ENCODE measurements around the gene OR2T4.

OR2T4 gene, protein sequence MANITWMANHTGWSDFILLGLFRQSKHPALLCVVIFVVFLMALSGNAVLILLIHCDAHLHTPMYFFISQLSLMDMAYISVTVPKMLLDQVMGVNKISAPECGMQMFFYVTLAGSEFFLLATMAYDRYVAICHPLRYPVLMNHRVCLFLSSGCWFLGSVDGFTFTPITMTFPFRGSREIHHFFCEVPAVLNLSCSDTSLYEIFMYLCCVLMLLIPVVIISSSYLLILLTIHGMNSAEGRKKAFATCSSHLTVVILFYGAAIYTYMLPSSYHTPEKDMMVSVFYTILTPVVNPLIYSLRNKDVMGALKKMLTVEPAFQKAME

DNA sequence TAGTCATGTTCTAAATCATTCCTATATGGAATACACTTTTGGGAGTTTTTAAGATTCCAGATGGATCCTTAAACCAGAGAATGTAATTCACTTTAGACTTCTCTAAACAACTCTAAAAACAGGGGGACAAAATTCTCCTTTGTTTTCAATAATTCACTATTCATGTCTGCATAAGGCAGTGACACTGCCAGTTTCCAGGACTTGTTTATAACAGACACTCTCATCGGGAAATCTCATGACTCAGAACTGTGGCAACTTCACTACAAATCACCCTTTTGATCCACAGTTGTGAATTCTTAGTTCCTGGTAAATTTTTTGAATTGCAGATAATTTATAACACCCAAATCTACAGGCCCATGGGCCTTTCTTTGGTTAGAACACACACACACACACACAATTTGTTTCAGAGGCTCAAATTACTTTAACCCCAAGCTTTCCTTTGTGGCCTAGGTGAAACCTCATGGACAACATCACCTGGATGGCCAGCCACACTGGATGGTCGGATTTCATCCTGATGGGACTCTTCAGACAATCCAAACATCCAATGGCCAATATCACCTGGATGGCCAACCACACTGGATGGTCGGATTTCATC is at the start of gene OR2T4:
OR2T4 (plus strand) TSS at position 545 of the 595 bp plus-strand sequence; CDS start at position 545, 0 bp downstream.
- DNase-seq: no peak

DNA sequence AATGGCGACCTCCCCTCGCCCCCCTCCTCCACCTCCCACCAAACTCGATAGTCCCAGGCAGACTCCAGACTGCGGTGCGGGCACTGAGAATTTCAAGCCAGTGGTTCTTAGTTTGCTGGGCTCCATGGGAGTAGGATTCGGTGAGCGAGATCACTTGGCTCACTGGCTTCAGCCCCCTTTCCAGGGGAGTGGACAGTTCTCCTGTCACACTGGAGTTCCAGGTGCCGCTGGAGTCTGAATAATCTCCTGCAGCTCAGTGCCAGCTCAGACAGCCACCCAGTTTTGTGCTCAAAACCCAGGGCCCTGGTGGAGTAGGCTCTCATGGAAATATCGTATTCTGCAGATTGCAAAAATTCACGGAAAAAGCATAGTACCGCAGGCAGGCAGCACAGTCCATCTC is 44.7 kb upstream of the OR2T4 start:
- DNase-seq: no peak

DNA sequence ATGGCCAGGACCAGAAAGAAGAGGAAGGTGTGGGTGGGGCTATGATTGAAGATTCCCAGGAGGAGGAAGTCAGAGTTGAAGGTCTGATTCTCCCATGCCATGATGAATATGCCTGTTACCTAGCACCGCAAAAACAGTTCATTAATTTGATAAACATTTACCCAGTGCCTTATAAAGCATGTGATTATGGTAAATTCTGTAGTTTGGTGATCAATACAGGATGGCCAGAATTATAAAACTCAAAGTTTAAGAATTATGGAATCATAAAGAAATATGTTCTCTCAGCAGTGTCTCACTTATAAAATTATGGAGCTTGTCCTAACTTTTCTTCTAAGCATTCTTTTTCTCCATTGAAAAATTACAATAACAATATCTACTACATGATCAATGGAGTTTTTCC is 37.0 kb upstream of the OR2T4 start, which contains the start of gene OR2M7:
OR2M7 (minus strand) TSS at position 101 of the 400 bp plus-strand sequence; CDS start at position 101, 0 bp downstream.
- DNase-seq: no peak

DNA sequence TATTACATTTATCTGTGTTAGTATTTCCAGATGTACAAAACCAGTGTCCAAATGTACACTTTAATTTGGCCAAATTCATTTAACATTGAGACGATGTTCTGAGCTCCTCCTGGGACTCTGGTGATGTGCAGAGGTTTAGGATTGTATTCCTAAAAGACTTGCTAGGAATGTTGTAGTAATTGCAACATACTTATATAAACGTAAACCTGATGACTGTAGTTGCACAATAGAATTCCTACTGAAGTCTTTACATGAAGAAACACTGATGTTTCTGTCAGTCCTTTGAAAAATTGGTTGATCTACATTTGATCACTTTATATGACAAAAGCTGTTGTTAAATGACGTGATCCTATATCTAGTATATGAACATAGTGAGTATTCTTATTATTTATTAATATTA is 18.0 kb upstream of the OR2T4 start:
- DNase-seq: no peak

DNA sequence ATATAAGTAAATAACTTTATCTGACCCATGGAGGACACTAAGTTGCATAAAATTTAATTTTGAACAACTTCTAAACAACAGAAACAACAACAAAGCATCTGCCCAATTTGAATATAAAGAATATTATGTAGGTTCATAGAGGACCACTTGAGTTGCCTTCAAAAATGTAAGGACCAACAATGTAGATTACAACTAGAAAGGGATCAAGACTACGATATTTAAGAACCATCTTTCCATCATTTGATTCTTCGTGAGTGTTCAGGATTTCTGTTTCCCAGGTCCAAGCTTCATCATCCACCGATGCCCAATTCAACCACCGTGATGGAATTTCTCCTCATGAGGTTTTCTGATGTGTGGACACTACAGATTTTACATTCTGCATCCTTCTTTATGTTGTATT is 13.0 kb upstream of the OR2T4 start, which contains the start of gene OR14C36:
OR14C36 (plus strand) TSS at position 301 of the 400 bp plus-strand sequence; CDS start at position 301, 0 bp downstream.
- no peak for DNase-seq

DNA sequence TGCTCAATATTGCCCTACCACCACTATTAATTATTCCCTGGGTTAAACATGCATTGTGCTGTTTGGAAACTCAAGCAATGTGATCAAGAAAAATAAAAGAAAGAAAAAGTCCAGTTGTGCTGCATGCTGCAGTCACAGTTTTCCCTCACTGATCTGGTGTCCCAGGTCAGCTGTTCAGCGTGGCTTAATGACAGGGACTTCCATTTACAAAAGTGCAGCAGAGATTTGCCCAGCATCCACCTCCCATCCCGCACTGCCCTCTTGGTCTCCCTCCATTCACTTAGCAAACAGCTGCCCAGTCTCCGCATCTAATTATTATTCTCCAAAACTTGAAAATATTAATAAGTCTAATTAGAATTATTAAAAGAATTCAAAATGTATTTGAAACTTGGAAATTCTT is 2.0 kb upstream of the OR2T4 start:
- DNase-seq: no peak

DNA sequence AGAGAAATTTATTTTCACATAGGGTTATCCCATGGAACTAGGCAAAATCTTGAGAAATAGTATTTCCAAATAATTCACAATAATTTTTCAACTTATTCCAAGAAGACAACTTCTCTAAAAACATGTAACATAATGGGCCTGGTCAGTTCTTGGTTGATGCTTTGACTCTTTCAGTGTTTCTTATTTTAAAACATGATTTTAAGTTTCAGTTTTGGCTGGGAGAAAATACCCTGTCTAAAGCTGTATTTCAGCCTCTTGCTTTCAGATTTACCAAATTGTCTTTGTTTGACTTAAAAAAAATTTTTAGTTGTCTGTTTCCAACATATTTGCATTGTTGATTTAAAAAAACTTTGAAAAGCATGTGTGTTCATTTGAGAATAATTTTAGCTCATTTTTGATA is 5.1 kb downstream of the OR2T4 start:
- DNase-seq: no peak

DNA sequence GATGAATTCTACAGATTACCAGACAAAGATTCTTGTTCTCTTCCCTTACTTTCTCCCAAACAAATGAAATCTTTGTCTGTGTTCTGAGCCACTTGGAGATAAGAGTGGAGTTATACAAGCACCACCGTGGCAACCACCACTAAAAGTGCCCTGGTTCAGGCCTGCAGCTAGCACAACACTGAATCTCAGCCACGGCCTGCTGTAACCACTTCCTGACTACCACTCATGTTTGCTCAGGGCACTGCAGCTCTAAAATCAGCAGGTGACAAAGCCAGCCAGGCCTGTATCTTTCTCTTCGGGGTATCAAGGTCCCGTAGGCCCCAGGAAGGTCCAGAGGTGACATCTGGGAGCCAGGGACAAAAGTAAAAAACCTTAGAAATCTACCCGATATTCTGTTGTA is 10.9 kb downstream of the OR2T4 start:
- DNase-seq: no peak

DNA sequence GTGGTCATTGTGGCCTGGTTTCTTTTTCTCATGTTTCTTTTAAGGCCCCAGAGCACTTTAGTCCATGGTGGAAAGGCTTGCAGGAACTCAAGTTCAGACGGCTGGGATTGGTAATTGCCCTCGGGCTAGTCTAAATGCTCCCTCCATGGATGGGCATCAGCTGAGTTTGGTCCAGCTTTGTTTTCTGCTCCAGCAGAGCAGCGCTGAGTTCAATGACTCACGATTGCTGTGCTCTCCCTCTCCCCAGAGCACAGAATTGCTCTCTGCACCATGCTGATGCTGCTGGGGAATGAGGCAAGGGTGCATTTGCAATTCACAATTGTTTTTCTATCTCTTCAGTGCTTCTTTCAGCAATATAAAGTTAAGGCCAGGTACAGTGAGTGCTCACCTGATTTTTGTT is 12.3 kb downstream of the OR2T4 start:
- DNase-seq: no peak

DNA sequence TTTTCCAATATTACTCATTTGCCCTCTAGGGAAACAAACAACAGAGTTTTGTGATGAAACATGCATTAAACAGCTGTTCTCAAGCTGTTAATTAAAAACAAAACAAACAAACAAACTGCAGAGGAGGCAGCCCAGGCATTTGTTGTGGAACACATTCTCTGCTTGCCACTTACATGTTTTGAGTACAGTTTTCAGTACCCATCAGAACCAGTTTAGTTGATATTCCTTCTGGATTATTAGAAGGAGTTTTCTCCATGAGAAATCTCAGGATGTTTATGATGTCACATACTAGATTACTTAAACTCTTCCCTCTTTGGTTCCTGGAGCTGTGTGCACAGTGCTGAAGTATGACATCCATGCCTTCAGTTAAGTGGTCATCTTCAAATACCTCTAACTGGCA is 14.0 kb downstream of the OR2T4 start, which contains the start of gene OR2T6:
OR2T6 (plus strand) TSS at position 301 of the 400 bp plus-strand sequence. CDS start 11,863 bp downstream, outside the sequence.
- no peak for DNase-seq

DNA sequence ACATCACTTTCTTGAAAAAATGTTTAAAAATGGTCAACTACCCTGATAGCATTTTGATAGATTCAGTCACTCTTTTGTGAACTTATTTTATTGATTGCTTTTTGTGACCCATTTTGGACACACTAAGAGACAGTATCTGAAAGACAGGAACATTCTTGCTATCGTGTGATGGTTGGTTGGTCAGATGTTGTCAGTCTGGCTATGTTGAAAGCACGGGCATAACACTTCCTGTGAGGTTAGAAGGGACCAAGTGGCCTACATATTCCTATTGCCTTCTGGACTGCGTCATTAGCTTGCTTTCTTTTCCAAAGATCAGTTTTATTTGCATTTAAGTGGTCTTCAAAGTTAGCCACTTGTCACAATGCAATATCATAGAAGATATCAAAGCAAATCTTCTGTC is 15.5 kb downstream of the OR2T4 start:
- DNase-seq: no peak

DNA sequence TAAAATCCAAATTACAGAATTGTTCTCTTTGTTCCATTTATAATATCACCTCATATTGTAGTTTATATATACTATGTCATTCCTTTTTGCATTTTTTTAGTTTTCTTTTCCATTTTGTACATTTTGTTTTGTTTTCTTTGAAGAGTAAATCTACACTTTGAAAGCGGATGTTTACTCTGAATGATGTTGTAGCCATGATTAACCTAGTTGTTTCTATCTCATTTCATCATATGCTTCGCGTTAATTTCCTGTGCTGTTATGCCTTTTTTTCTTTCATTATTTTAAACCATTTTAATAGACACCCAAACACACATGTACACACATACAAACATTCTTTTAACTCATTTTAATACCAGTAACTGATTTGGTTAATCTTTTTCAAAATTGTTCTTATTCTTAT is 19.4 kb downstream of the OR2T4 start:
- DNase-seq: no peak

DNA sequence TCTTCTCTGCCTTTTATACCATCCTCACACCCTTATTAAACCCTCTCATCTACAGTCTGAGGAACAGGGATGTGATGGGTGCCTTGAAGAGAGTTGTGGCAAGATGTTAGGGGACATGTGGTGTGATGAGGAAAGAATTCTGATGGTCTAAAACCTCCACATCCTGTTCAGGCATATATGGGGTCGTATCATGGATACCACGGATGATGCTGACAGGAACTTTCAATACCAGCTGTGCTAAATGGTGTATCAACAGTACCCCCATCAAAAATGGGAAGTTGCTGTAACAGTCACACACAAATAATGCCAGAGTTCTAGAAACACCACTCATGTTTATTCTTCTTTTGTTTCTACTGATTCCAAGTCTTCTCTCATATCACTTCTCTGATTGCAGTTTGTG is 27.0 kb downstream of the OR2T4 start:
- no peak for DNase-seq

DNA sequence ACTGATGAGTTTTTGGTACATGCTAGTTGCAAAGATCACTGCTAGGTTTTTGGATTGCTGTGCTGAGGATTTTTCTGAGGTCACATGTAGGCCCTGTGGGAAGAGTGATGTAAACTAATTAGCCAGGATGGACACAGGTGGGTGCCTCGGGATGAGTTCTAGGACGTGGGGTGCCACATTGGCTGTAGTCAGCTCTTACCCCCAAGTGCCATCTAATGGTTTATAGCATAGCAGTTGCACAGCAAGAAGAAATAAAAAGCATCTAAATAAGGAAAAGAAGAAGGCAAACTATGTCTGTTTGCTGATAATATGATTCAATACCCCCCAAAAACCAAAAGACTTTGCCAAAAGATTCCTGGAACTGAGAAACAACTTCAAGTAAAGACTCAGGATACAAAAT is 31.6 kb downstream of the OR2T4 start:
- no peak for DNase-seq

DNA sequence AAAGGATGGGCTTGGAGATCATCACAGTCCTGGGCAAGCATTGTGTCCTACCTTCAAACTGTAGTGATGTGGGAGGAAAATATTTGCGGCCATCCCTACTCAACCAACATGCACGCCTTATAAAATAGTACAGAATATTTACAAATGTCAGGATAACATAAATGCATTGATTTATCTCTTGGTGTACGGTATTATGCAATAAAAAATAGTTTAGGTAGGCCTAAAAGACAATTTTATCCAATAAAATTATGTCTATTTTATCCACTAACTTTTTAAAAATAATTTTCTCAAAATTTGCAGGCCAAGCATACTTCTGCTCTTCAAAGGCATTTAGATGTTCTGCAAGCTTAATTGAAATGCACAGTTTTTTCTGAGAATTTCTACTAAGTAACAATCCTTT is 41.3 kb downstream of the OR2T4 start, which contains the start of gene OR2T1:
OR2T1 (plus strand) TSS at position 301 of the 400 bp plus-strand sequence. CDS start 3,100 bp downstream, outside the sequence.
- DNase-seq: no peak

DNA sequence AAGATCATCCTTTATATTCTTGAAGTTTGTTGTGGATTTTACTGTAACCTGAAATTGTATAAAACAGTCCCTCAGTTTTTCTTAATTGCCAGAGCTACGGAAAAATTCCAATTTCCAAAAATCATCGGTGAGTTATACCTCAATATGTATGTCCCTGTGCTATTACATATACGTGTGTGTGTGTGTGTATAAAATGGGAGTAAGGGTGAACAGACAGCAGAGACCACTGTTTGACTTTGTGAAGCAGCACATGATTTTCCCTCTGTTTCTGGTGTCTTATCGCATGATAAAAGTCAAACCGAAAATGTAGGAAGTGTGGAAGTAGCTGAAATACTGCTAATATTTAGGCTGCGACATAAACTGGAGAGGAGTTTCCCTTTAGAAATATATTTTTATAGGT is 42.6 kb downstream of the OR2T4 start:
- DNase-seq: no peak

DNA sequence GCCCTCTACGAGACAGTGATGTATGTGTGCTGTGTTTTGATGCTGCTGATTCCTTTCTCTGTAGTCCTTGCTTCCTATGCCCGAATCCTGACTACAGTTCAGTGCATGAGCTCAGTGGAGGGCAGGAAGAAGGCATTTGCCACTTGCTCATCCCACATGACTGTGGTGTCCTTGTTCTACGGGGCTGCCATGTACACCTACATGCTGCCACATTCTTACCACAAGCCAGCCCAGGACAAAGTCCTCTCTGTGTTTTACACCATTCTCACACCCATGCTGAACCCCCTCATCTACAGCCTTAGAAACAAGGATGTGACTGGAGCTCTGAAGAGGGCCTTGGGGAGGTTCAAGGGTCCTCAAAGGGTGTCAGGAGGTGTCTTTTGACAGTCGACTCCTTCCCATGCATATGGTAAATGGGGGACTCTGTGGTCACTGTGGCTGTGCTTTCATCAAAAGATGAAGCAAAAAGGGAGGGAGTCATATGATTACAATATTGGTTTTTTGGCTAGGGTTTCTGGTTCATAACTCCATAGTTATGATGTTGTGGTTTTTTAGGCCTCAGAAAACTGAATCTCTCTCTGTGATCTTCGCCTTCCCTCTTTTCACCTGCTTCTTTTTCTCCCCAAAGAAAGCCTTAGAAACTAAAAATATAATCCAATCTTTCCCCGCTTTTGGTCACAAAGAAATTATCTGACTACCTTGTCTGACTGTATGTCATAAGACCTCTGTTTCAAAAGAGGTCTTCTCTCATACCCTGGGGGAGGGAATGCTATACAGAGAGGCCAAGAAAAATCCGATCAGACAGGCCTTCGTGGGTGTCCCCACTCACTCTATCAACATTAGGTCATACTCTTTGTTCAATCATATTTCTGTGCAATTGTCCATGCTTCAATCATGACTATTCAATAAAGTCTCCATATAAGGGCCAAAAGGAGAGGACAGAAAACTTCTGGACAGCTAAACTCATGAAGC is 45.5 kb downstream of the OR2T4 start:
- DNase-seq: no peak

Data from stimulated activated CD4-positive, alpha-beta T cell treated with anti-CD3 and anti-CD28 coated beads, Interleukin-2, amount 100 ng/mL, for 48 hours (primary cell).